ENCODE results near the gene RGS6.

DNA sequence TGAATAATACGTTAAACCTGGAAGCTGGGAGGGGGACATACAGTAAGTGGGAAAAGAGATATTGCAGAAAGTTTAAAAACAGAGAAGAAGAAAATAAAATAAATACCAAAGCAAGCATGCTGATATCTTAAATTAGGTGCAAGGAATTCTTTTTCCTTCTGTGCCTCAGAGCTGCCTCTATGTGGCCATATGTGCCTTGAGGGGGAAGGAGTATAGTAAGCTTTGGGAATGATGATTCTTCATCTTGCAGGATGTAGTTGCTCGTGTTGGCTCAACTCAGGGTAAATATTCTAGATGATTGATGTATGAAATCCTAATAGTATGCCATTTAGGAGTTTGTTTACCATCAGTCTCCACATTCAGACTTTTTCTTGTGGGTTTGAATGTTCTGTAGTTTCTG, 251.4 kb downstream of the RGS6 start:
- TF ChIP-seq POLR2A (IDR thresholded peaks at IDR 0.05; ENCODE audit: low read depth, low read length) (no peak), TAF1 (IDR thresholded peaks at IDR 0.05; ENCODE audit: low read depth, low read length) (no peak), POLR2AphosphoS5 (IDR thresholded peaks at IDR 0.05; ENCODE audit: low read depth, low read length) (no peak), POU2F2 (IDR thresholded peaks at IDR 0.05; ENCODE audit: low read depth, low read length) (no peak), SPI1 (IDR thresholded peaks at IDR 0.05; ENCODE audit: low read depth, low read length) (no peak)
